ENCODE data around the gene CUX1.

CUX1 gene

GRCh38 chr7:102287111-102287980, 469.9 kb downstream of the CUX1 start:
- WGBS = under 1% methylated on average over 69 of the region's 69 CpGs
- Histone ChIP-seq H3K4me3 (ENCODE audit: low read length) (peak overlapping the region; percentile 62), H3K27me3 (ENCODE audit: insufficient read depth, low read length) (peaks cover 9% of the 10 kb centered on the region; the same call in 1 of the 2 replicates), H3K4me1 (ENCODE audit: insufficient read depth, low read length) (0 out of 2 replicates have a peak, but pooled peaks cover 3% of the 10 kb centered on the region), H3K9ac (ENCODE audit: low read depth, low read length) (peak overlapping the region; percentile 46), H3K27ac (ENCODE audit: low read depth, low read length) (no peak overlapping the region), H3K36me3 (ENCODE audit: insufficient read depth, low read length) (no peaks in the 10 kb centered on the region), H3K9me3 (ENCODE audit: insufficient read depth, low read depth, low read length) (no peaks in the 10 kb centered on the region)

- WGBS = 14% methylated on average over 5 of the region's 5 CpGs
- Histone ChIP-seq H3K27ac (ENCODE audit: low read depth, low read length) (no peak overlapping the region), H3K4me1 (ENCODE audit: insufficient read depth, low read length) (0 out of 2 replicates have a peak, but pooled peaks cover 3% of the 10 kb centered on the region), H3K9me3 (ENCODE audit: insufficient read depth, low read depth, low read length) (no peaks in the 10 kb centered on the region), H3K36me3 (ENCODE audit: insufficient read depth, low read length) (no peaks in the 10 kb centered on the region), H3K9ac (ENCODE audit: low read depth, low read length) (no peak overlapping the region), H3K27me3 (ENCODE audit: insufficient read depth, low read length) (peaks cover 9% of the 10 kb centered on the region; the same call in 1 of the 2 replicates), H3K4me3 (ENCODE audit: low read length) (peak overlapping the region; percentile 62)
These were observed 470.5 kb downstream of the CUX1 start for GRCh38 chr7:102287981-102288278.

GRCh38 chr7:102288285-102288930, 471.0 kb downstream of the CUX1 start:
- 0 out of 2 replicates have a peak, but pooled peaks cover 4% of the 10 kb centered on the region for H3K4me1 ChIP-seq (ENCODE audit: insufficient read depth, low read length)

GRCh38 chr7:102289057-102289456, 471.6 kb downstream of the CUX1 start:
- H3K4me3 ChIP-seq (ENCODE audit: low read length) = no peak overlapping the region
- H3K27me3 ChIP-seq (ENCODE audit: insufficient read depth, low read length) = peaks cover 9% of the 10 kb centered on the region; the same call in 1 of the 2 replicates
- 92% methylated on average over 9 of the region's 9 CpGs for WGBS
- no peaks in the 10 kb centered on the region for H3K9me3 ChIP-seq (ENCODE audit: insufficient read depth, low read depth, low read length)
- H3K27ac ChIP-seq (ENCODE audit: low read depth, low read length) = no peak overlapping the region
- 0 out of 2 replicates have a peak, but pooled peaks cover 7% of the 10 kb centered on the region for H3K4me1 ChIP-seq (ENCODE audit: insufficient read depth, low read length)
- H3K36me3 ChIP-seq (ENCODE audit: insufficient read depth, low read length) = no peaks in the 10 kb centered on the region
- H3K9ac ChIP-seq (ENCODE audit: low read depth, low read length) = no peak overlapping the region

More at GRCh38 chr7:102288285-102288930, 471.0 kb downstream of the CUX1 start:
- no peak overlapping the region for H3K9ac ChIP-seq (ENCODE audit: low read depth, low read length)
- H3K27me3 ChIP-seq (ENCODE audit: insufficient read depth, low read length) = peaks cover 9% of the 10 kb centered on the region; the same call in 1 of the 2 replicates
- H3K27ac ChIP-seq (ENCODE audit: low read depth, low read length) = no peak overlapping the region
- H3K4me3 ChIP-seq (ENCODE audit: low read length) = peak overlapping the region; percentile 62
- 77% methylated on average over 7 of the region's 10 CpGs for WGBS
- H3K36me3 ChIP-seq (ENCODE audit: insufficient read depth, low read length) = no peaks in the 10 kb centered on the region
- H3K9me3 ChIP-seq (ENCODE audit: insufficient read depth, low read depth, low read length) = no peaks in the 10 kb centered on the region

- Histone ChIP-seq H3K9me3 (ENCODE audit: insufficient read depth, low read depth, low read length) (no peaks in the 10 kb centered on the region), H3K4me3 (ENCODE audit: low read length) (no peak overlapping the region), H3K9ac (ENCODE audit: low read depth, low read length) (no peak overlapping the region), H3K4me1 (ENCODE audit: insufficient read depth, low read length) (0 out of 2 replicates have a peak, but pooled peaks cover 14% of the 10 kb centered on the region), H3K36me3 (ENCODE audit: insufficient read depth, low read length) (no peaks in the 10 kb centered on the region), H3K27ac (ENCODE audit: low read depth, low read length) (no peak overlapping the region), H3K27me3 (ENCODE audit: insufficient read depth, low read length) (0 out of 2 replicates have a peak, but pooled peaks cover 5% of the 10 kb centered on the region)
- WGBS = 73% methylated on average over 18 of the region's 18 CpGs
These were observed 473.9 kb downstream of the CUX1 start for GRCh38 chr7:102291056-102291915.

GRCh38 chr7:102291916-102292267, 474.5 kb downstream of the CUX1 start:
- 71% methylated on average over 2 of the region's 2 CpGs for WGBS
- no peak overlapping the region for H3K27ac ChIP-seq (ENCODE audit: low read depth, low read length)
- H3K4me3 ChIP-seq (ENCODE audit: low read length) = no peak overlapping the region
- H3K9me3 ChIP-seq (ENCODE audit: insufficient read depth, low read depth, low read length) = no peaks in the 10 kb centered on the region
- 0 out of 2 replicates have a peak, but pooled peaks cover 14% of the 10 kb centered on the region for H3K4me1 ChIP-seq (ENCODE audit: insufficient read depth, low read length)
- no peak overlapping the region for H3K9ac ChIP-seq (ENCODE audit: low read depth, low read length)
- H3K27me3 ChIP-seq (ENCODE audit: insufficient read depth, low read length) = 0 out of 2 replicates have a peak, but pooled peaks cover 5% of the 10 kb centered on the region
- H3K36me3 ChIP-seq (ENCODE audit: insufficient read depth, low read length) = no peaks in the 10 kb centered on the region

- peak overlapping the region; percentile 46 for H3K4me3 ChIP-seq (ENCODE audit: low read length)
- H3K27ac ChIP-seq (ENCODE audit: low read depth, low read length) = no peak overlapping the region
- 0 out of 2 replicates have a peak, but pooled peaks cover 14% of the 10 kb centered on the region for H3K4me1 ChIP-seq (ENCODE audit: insufficient read depth, low read length)
These were observed 475.7 kb downstream of the CUX1 start for GRCh38 chr7:102292813-102293798.

GRCh38 chr7:102294589-102294988, 477.2 kb downstream of the CUX1 start:
- 91% methylated on average over 3 of the region's 3 CpGs for WGBS
- no peaks in the 10 kb centered on the region for H3K9me3 ChIP-seq (ENCODE audit: insufficient read depth, low read depth, low read length)

More at GRCh38 chr7:102292813-102293798, 475.7 kb downstream of the CUX1 start:
- 9% methylated on average over 26 of the region's 36 CpGs for WGBS
- Histone ChIP-seq H3K36me3 (ENCODE audit: insufficient read depth, low read length) (no peaks in the 10 kb centered on the region), H3K9ac (ENCODE audit: low read depth, low read length) (no peak overlapping the region), H3K9me3 (ENCODE audit: insufficient read depth, low read depth, low read length) (no peaks in the 10 kb centered on the region), H3K27me3 (ENCODE audit: insufficient read depth, low read length) (0 out of 2 replicates have a peak, but pooled peaks cover under 1% of the 10 kb centered on the region)

GRCh38 chr7:102295346-102296178, 478.1 kb downstream of the CUX1 start:
- Histone ChIP-seq H3K4me1 (ENCODE audit: insufficient read depth, low read length) (0 out of 2 replicates have a peak, but pooled peaks cover 14% of the 10 kb centered on the region), H3K27me3 (ENCODE audit: insufficient read depth, low read length) (no peaks in the 10 kb centered on the region), H3K4me3 (ENCODE audit: low read length) (no peak overlapping the region), H3K9ac (ENCODE audit: low read depth, low read length) (no peak overlapping the region), H3K9me3 (ENCODE audit: insufficient read depth, low read depth, low read length) (no peaks in the 10 kb centered on the region), H3K36me3 (ENCODE audit: insufficient read depth, low read length) (no peaks in the 10 kb centered on the region), H3K27ac (ENCODE audit: low read depth, low read length) (no peak overlapping the region)
- 74% methylated on average over 12 of the region's 12 CpGs for WGBS

More at GRCh38 chr7:102294589-102294988, 477.2 kb downstream of the CUX1 start:
- H3K27ac ChIP-seq (ENCODE audit: low read depth, low read length) = no peak overlapping the region
- H3K4me1 ChIP-seq (ENCODE audit: insufficient read depth, low read length) = 0 out of 2 replicates have a peak, but pooled peaks cover 14% of the 10 kb centered on the region
- no peak overlapping the region for H3K9ac ChIP-seq (ENCODE audit: low read depth, low read length)
- H3K36me3 ChIP-seq (ENCODE audit: insufficient read depth, low read length) = no peaks in the 10 kb centered on the region
- no peak overlapping the region for H3K4me3 ChIP-seq (ENCODE audit: low read length)
- no peaks in the 10 kb centered on the region for H3K27me3 ChIP-seq (ENCODE audit: insufficient read depth, low read length)

Measured in HUES64 (cell line).